Right lobe of liver (tissue), 6 donors: ENCODE measurements around the gene ADAM12. TPM values are rescaled to one million over a fixed set of nuclear protein-coding genes. Genes with fewer than 3 reads are reported as not detected.
A peak's percentile ranks its signal among the peaks of the same experiment; 100 is the strongest.

Experiments
- ATAC-seq, 4 donors: fragments of 200-7000 bp; cut with Tn5 transposase; one replicate each; pipeline ENCODE4 v1.9.1; 2020; ENCODE audit warnings: mild to moderate bottlenecking in 4 of 4, moderate library complexity in 4 of 4
- DNase-seq, 3 donors: peaks; one replicate each; pipeline ENCODE4 v3.0.0-alpha.2; 2020
- H3K27ac ChIP-seq, 3 donors: fragments of 200-600 bp; one replicate each; pipeline ENCODE4 v1.8.0; 2022
- H3K27me3 ChIP-seq, 2 donors: fragments of 200-600 bp; one replicate each; pipeline ENCODE4 v1.8.0; 2022
- H3K36me3 ChIP-seq, 4 donors: fragments of 200-600 bp; sonication (generic) in 1 of 4; one replicate each; pipeline versions ENCODE4 v1.5.1 to v1.8.0; 2017 to 2022; ENCODE audit warnings: control low read depth in 1 of 4
- H3K4me1 ChIP-seq, 4 donors: fragments of 200-600 bp; sonication (generic) in 1 of 4; one replicate each; pipeline versions ENCODE4 v1.5.1 to v1.8.0; 2017 to 2022; ENCODE audit warnings: control low read depth in 1 of 4
- H3K4me3 ChIP-seq, 3 donors: fragments of 200-600 bp; one replicate each; pipeline ENCODE4 v1.8.0; 2022
- H3K9me3 ChIP-seq, 4 donors: fragments of 200-600 bp; sonication (generic) in 1 of 4; one replicate each; pipeline versions ENCODE4 v1.5.1 to v1.8.0; 2017 to 2022; ENCODE audit warnings: control low read depth in 1 of 4
- CTCF ChIP-seq, 4 donors: fragments of 200-600 bp in 3 of 4; fragments of 450-650 bp in 1 of 4; IDR thresholded peaks; one replicate each; pipeline versions ENCODE4 v1.5.1 to v1.8.0; 2016 to 2022; ENCODE audit warnings: antibody characterized with exemption in 4 of 4, mild to moderate bottlenecking in 2 of 4
- POLR2A ChIP-seq: fragments of 450-650 bp; IDR thresholded peaks from one replicate; pipeline ENCODE4 v1.6.1; 2017; ENCODE audit warnings: antibody characterized with exemption, mild to moderate bottlenecking
- WGBS: methylation state at CpG from one replicate; pipeline ENCODE4 v1.1.6; 2018; ENCODE audit warnings: low coverage, low lambda C conversion rate; ENCODE audit not compliant: insufficient coverage; ENCODE audit errors: missing lambda C conversion rate; 5-methylcytosine and 5-hydroxymethylcytosine counted together
- intact Hi-C, 2 donors: fragments of 100-400 bp; cut with DNase I; formaldehyde crosslinking; loops; one replicate each; pipeline versions ENCODE4 v1.11.2 to v1.14.1; 2022
- total RNA-seq, 6 experiments: library from RNA; depleted of rRNA in 2 of 6; stranded (reverse); fragments of >200 nt in 2 of 6; fragmentation: NEBNext Ultra II Directional in 3 of 6; extraction: Animal tissue kit (Norgen Biotek cat#: 25700) in 3 of 6; gene quantifications; one replicate each; pipeline versions ENCODE4 v1.1.0 to v1.2.4, GENCODE V29; 2016 to 2023
- donor health status: DM: no; HTN: yes; CAD: no.
- donor health status: DM: no; HTN: no; CAD: no.
- donor health status: DM: no; HTN: no; CAD: no.
- donor health status: DM: no; HTN: yes; CAD: no.
- donor health status: DM: no; HTN: yes; CAD: no.

Gene ADAM12
- total RNA-seq, 6 experiments from 2014 or later = 0.06 to 1.3 (median 0.48) TPM; not detected in 2

- Histone ChIP-seq H3K4me1 (no peaks in the 10 kb centered on the region), H3K9me3 (no peaks in the 10 kb centered on the region), H3K27me3 (no peaks in the 10 kb centered on the region), H3K27ac (no peak overlapping the region), H3K4me3 (no peak overlapping the region), H3K36me3 (no peaks in the 10 kb centered on the region)
- ATAC-seq (no peak), DNase-seq (no peak)
- TF ChIP-seq CTCF (IDR thresholded peaks at IDR 0.05) = no peak
- no peak for TF ChIP-seq POLR2A
- intact Hi-C loops = no loop called here
- 75% methylated on average over 6 of the region's 6 CpGs for WGBS
Observed at GRCh38 chr10:126290232-126290631, 98.0 kb downstream of the ADAM12 start.

- TF ChIP-seq CTCF (IDR thresholded peaks at IDR 0.05) (no peak), POLR2A (no peak)
- H3K4me1 ChIP-seq = no peaks in the 10 kb centered on the region
- H3K9me3 ChIP-seq = no peaks in the 10 kb centered on the region
- intact Hi-C loops = no loop called here
- no peak overlapping the region for H3K4me3 ChIP-seq
- no peaks in the 10 kb centered on the region for H3K27me3 ChIP-seq
- WGBS = 36% methylated on average over 2 of the region's 16 CpGs
- no peak overlapping the region for H3K27ac ChIP-seq
- H3K36me3 ChIP-seq = no peaks in the 10 kb centered on the region
- DNase-seq (no peak), ATAC-seq (peak in 1 of 4 donors; percentile 28)
Observed at GRCh38 chr10:126288547-126289493, 99.5 kb downstream of the ADAM12 start.

GRCh38 chr10:126286256-126286780 is 102.0 kb downstream of the ADAM12 start:
- intact Hi-C loops = no loop called here
- Histone ChIP-seq H3K9me3 (no peaks in the 10 kb centered on the region), H3K4me3 (no peak overlapping the region), H3K27ac (no peak overlapping the region), H3K36me3 (no peaks in the 10 kb centered on the region), H3K27me3 (no peaks in the 10 kb centered on the region), H3K4me1 (no peaks in the 10 kb centered on the region)
- WGBS = 67% methylated on average over 6 of the region's 6 CpGs
- DNase-seq (no peak), ATAC-seq (no peak)
- TF ChIP-seq CTCF (IDR thresholded peaks at IDR 0.05) (no peak), POLR2A (no peak)

GRCh38 chr10:126283307-126283706 is 105.0 kb downstream of the ADAM12 start:
- 77% methylated on average over 3 of the region's 3 CpGs for WGBS
- intact Hi-C loops = no loop called here
- no peaks in the 10 kb centered on the region for H3K36me3 ChIP-seq
- H3K27me3 ChIP-seq = no peaks in the 10 kb centered on the region
- TF ChIP-seq CTCF (IDR thresholded peaks at IDR 0.05) = no peak
- TF ChIP-seq POLR2A = no peak
- H3K27ac ChIP-seq = no peak overlapping the region
- no peaks in the 10 kb centered on the region for H3K4me1 ChIP-seq
- DNase-seq (no peak), ATAC-seq (no peak)
- no peaks in the 10 kb centered on the region for H3K9me3 ChIP-seq
- no peak overlapping the region for H3K4me3 ChIP-seq
